Measurements from ENCODE around the gene SOAT2.

GRCh38 chr12:53062011-53062961, 41.0 kb upstream of the SOAT2 start:
- TF ChIP-seq CTCF (IDR thresholded peaks at IDR 0.05) (no peak), POLR2A (IDR thresholded peaks at IDR 0.05) (no peak)

Data from uterus (tissue), 2 donors.